T-helper 2 cell treated with Interferon-gamma antibody and Interleukin-4, amounts not matched to agents 5 μg/mL and 100 μg/mL, for 36 hours (primary cell): Measurements from ENCODE around the gene CNDP1.
"Not testable (repeated sequence)": the region's sequence is repeated elsewhere in the genome, so short reads cannot be mapped to it uniquely, and the experiment has no call there.

Source experiments
- DNase-seq: peaks from one replicate; pipeline ENCODE4 v3.0.0; 2021; ENCODE audit warnings: low spot score
- H3K27ac Mint-ChIP-seq: one replicate; pipeline ENCODE4 v1.8.0; 2021; ENCODE audit warnings: mild to moderate bottlenecking, mixed read lengths
- H3K27me3 Mint-ChIP-seq: one replicate; pipeline ENCODE4 v1.8.0; 2021; ENCODE audit warnings: low read depth, mixed read lengths
- H3K36me3 Mint-ChIP-seq: one replicate; pipeline ENCODE4 v1.8.0; 2021; ENCODE audit warnings: low read depth, mixed read lengths
- H3K4me1 Mint-ChIP-seq: one replicate; pipeline ENCODE4 v1.8.0; 2021; ENCODE audit warnings: low read depth, mixed read lengths
- H3K4me3 Mint-ChIP-seq: one replicate; pipeline ENCODE4 v1.8.0; 2022; ENCODE audit warnings: mild to moderate bottlenecking, moderate library complexity, mixed read lengths
- H3K9me3 Mint-ChIP-seq: one replicate; pipeline ENCODE4 v1.8.0; 2021; ENCODE audit warnings: mixed read lengths

CNDP1 gene

GRCh38 chr18:74521068-74521725 lies 13.1 kb upstream of the CNDP1 start:
- no peak for DNase-seq
- Mint-ChIP-seq H3K4me1 (no peaks in the 10 kb centered on the region), H3K27ac (no peak overlapping the region), H3K27me3 (no peaks in the 10 kb centered on the region), H3K36me3 (peaks cover 29% of the 10 kb centered on the region), H3K4me3 (no peak overlapping the region), H3K9me3 (no peaks in the 10 kb centered on the region)

GRCh38 chr18:74522635-74523548 lies 11.4 kb upstream of the CNDP1 start:
- peaks cover 8% of the 10 kb centered on the region for H3K27me3 Mint-ChIP-seq
- H3K36me3 Mint-ChIP-seq: peaks cover 24% of the 10 kb centered on the region
- DNase-seq: no peak
- H3K4me1 Mint-ChIP-seq: no peaks in the 10 kb centered on the region
- H3K27ac Mint-ChIP-seq: no peak overlapping the region
- H3K4me3 Mint-ChIP-seq: no peak overlapping the region
- no peaks in the 10 kb centered on the region for H3K9me3 Mint-ChIP-seq

- no peak for DNase-seq
- Mint-ChIP-seq H3K4me1 (no peaks in the 10 kb centered on the region), H3K4me3 (no peak overlapping the region), H3K27ac (no peak overlapping the region), H3K36me3 (peaks cover 21% of the 10 kb centered on the region), H3K27me3 (peaks cover 10% of the 10 kb centered on the region), H3K9me3 (no peaks in the 10 kb centered on the region)
Measured at GRCh38 chr18:74524097-74524496, 10.2 kb upstream of the CNDP1 start.

- H3K27ac Mint-ChIP-seq, DNase-seq, H3K27me3 Mint-ChIP-seq: not testable (repeated sequence)
Measured at GRCh38 chr18:74524915-74525314, 9.4 kb upstream of the CNDP1 start.

GRCh38 chr18:74525741-74526140 lies 8.6 kb upstream of the CNDP1 start:
- Mint-ChIP-seq H3K9me3 (no peaks in the 10 kb centered on the region), H3K27me3 (peaks cover 10% of the 10 kb centered on the region), H3K4me1 (no peaks in the 10 kb centered on the region), H3K27ac (no peak overlapping the region), H3K36me3 (peaks cover 8% of the 10 kb centered on the region), H3K4me3 (no peak overlapping the region)
- DNase-seq: no peak

More at GRCh38 chr18:74524915-74525314, 9.4 kb upstream of the CNDP1 start:
- not testable (repeated sequence) for H3K9me3 Mint-ChIP-seq, H3K4me1 Mint-ChIP-seq, H3K4me3 Mint-ChIP-seq
- H3K36me3 Mint-ChIP-seq: peaks cover 14% of the 10 kb centered on the region

- Mint-ChIP-seq H3K4me3 (no peak overlapping the region), H3K36me3 (peaks cover 1% of the 10 kb centered on the region), H3K27ac (no peak overlapping the region), H3K27me3 (peaks cover 10% of the 10 kb centered on the region), H3K9me3 (no peaks in the 10 kb centered on the region), H3K4me1 (no peaks in the 10 kb centered on the region)
- no peak for DNase-seq
Measured at GRCh38 chr18:74526488-74526887, 7.8 kb upstream of the CNDP1 start.

GRCh38 chr18:74528478-74528877 lies 5.8 kb upstream of the CNDP1 start:
- Mint-ChIP-seq H3K4me1 (no peaks in the 10 kb centered on the region), H3K9me3 (no peaks in the 10 kb centered on the region), H3K36me3 (no peaks in the 10 kb centered on the region), H3K27me3 (peaks cover 10% of the 10 kb centered on the region), H3K27ac (no peak overlapping the region), H3K4me3 (no peak overlapping the region)
- DNase-seq: no peak

- Mint-ChIP-seq H3K36me3 (no peaks in the 10 kb centered on the region), H3K4me3 (no peak overlapping the region), H3K27me3 (peaks cover 10% of the 10 kb centered on the region), H3K4me1 (no peaks in the 10 kb centered on the region), H3K27ac (no peak overlapping the region), H3K9me3 (no peaks in the 10 kb centered on the region)
- DNase-seq: no peak
Measured at GRCh38 chr18:74528913-74529312, 5.4 kb upstream of the CNDP1 start.

GRCh38 chr18:74529378-74529777 lies 4.9 kb upstream of the CNDP1 start:
- peaks cover 10% of the 10 kb centered on the region for H3K27me3 Mint-ChIP-seq
- H3K4me3 Mint-ChIP-seq: no peak overlapping the region

GRCh38 chr18:74529811-74530583 lies 4.3 kb upstream of the CNDP1 start:
- no peak overlapping the region for H3K27ac Mint-ChIP-seq
- peaks cover 10% of the 10 kb centered on the region for H3K27me3 Mint-ChIP-seq
- DNase-seq: no peak
- no peaks in the 10 kb centered on the region for H3K9me3 Mint-ChIP-seq
- no peaks in the 10 kb centered on the region for H3K36me3 Mint-ChIP-seq
- H3K4me3 Mint-ChIP-seq: no peak overlapping the region
- no peaks in the 10 kb centered on the region for H3K4me1 Mint-ChIP-seq

More at GRCh38 chr18:74529378-74529777, 4.9 kb upstream of the CNDP1 start:
- H3K27ac Mint-ChIP-seq: no peak overlapping the region
- no peak for DNase-seq
- no peaks in the 10 kb centered on the region for H3K9me3 Mint-ChIP-seq
- no peaks in the 10 kb centered on the region for H3K36me3 Mint-ChIP-seq
- no peaks in the 10 kb centered on the region for H3K4me1 Mint-ChIP-seq

- Mint-ChIP-seq H3K27me3 (peaks cover 10% of the 10 kb centered on the region), H3K36me3 (no peaks in the 10 kb centered on the region), H3K9me3 (no peaks in the 10 kb centered on the region), H3K4me1 (no peaks in the 10 kb centered on the region), H3K4me3 (no peak overlapping the region), H3K27ac (no peak overlapping the region)
- no peak for DNase-seq
Measured at GRCh38 chr18:74530584-74530862, 3.8 kb upstream of the CNDP1 start.

- DNase-seq: no peak
- H3K9me3 Mint-ChIP-seq: no peaks in the 10 kb centered on the region
- H3K4me3 Mint-ChIP-seq: no peak overlapping the region
- no peaks in the 10 kb centered on the region for H3K36me3 Mint-ChIP-seq
- no peak overlapping the region for H3K27ac Mint-ChIP-seq
- H3K4me1 Mint-ChIP-seq: no peaks in the 10 kb centered on the region
- H3K27me3 Mint-ChIP-seq: peaks cover 10% of the 10 kb centered on the region
Measured at GRCh38 chr18:74531043-74531442, 3.3 kb upstream of the CNDP1 start.

- H3K27me3 Mint-ChIP-seq: peaks cover 12% of the 10 kb centered on the region
- H3K4me1 Mint-ChIP-seq: no peaks in the 10 kb centered on the region
- no peak overlapping the region for H3K4me3 Mint-ChIP-seq
- no peak overlapping the region for H3K27ac Mint-ChIP-seq
- no peaks in the 10 kb centered on the region for H3K9me3 Mint-ChIP-seq
- no peaks in the 10 kb centered on the region for H3K36me3 Mint-ChIP-seq
- DNase-seq: no peak
Measured at GRCh38 chr18:74532511-74533025, 1.7 kb upstream of the CNDP1 start.

- no peak overlapping the region for H3K4me3 Mint-ChIP-seq
- no peak for DNase-seq
- no peaks in the 10 kb centered on the region for H3K4me1 Mint-ChIP-seq
- peaks cover 8% of the 10 kb centered on the region for H3K27me3 Mint-ChIP-seq
- H3K27ac Mint-ChIP-seq: no peak overlapping the region
- no peaks in the 10 kb centered on the region for H3K36me3 Mint-ChIP-seq
- H3K9me3 Mint-ChIP-seq: no peaks in the 10 kb centered on the region
Measured at GRCh38 chr18:74533666-74534065, 634 bp upstream of the CNDP1 start.
